Keratinocyte (primary cell): Measurements from ENCODE around the gene RESF1.

Source experiments
- CTCF ChIP-seq, 3 experiments: IDR thresholded peaks in 1 of 3; conservative IDR thresholded peaks in 1 of 3; optimal IDR thresholded peaks in 1 of 3; 2 replicates in 2 of 3; 3 replicates in 1 of 3; pipeline versions ENCODE3 to v1.5.1; 2011; ENCODE audit warnings: low read length in 3 of 3, mild to moderate bottlenecking in 3 of 3, moderate library complexity in 2 of 3, control low read depth in 1 of 3, inconsistent platforms in 1 of 3; ENCODE audit not compliant: insufficient read depth in 2 of 3; ENCODE audit errors: extremely low read depth in 1 of 3
- EZH2 ChIP-seq: IDR thresholded peaks from one replicate; pipeline ENCODE4 v1.6.1; 2012; ENCODE audit warnings: inconsistent platforms, mild to moderate bottlenecking, low read length, moderate library complexity

DNA sequence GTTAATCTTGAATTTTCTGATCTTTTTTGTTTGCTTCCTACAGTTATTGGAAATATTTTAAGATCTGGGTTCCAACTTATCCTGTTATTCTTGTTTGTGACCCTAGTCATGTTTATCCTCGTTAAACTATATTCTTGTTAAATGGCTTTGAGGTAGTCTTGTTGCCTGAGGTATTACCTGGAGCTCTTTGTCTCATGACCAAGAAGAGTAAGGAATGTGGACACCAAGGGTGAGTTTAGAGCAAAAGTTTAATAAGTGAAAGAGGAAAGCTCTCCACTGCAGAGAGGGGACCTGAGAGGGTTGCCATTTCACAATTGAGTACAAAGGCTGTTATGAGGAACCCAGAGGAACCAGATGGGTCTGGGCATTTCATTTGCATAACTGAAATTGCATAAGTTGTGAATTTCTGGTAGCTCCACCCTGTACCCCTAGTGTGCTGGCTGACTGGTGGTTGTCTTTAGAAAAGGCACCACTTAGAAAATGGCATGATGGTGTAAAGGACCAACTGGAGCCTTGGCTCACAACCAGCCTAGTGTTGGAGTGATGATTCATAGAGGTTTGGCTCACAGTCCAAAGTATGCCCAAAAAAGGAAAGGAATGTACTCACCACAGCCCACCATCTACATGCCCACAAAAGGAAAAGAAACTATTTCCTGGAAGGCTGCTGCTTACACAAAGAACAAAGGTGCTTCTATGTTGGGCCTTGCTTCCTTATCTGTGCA, 36.7 kb upstream of the RESF1 start:
- TF ChIP-seq CTCF (optimal IDR thresholded peaks at IDR 0.05 in 1 of 3, IDR thresholded peaks at IDR 0.05 in 1 of 3, conservative IDR thresholded peaks at IDR 0.05 in 1 of 3; ENCODE audit: extremely low read depth in 1 of 3, insufficient read depth in 2 of 3, low read length in 3 of 3) (no peak), EZH2 (no peak)
